Smooth muscle cell (in vitro differentiated cells): ENCODE data around the gene OPA3. TPM values are rescaled to one million over a fixed set of nuclear protein-coding genes. Genes with fewer than 3 reads are reported as not detected.
"Not testable (repeated sequence)": the region's sequence is repeated elsewhere in the genome, so short reads cannot be mapped to it uniquely, and the experiment has no call there.

Experiments used
- DNase-seq: peaks from one replicate; lab custom pipeline; 2025; ENCODE audit not compliant: unreplicated experiment; lab: John Stamatoyannopoulos, UW
- H2AFZ ChIP-seq: fragments of 200-600 bp; sonication (generic); 2 replicates; pipeline ENCODE4 v1.6.0; 2016; ENCODE audit warnings: antibody characterized with exemption, low read depth, mild to moderate bottlenecking
- H3F3A ChIP-seq: fragments of 200-600 bp; sonication (generic); 2 replicates; pipeline ENCODE4 v1.6.0; 2017; ENCODE audit warnings: antibody characterized with exemption, low read depth
- H3K27ac ChIP-seq: fragments of 200-600 bp; sonication (generic); 2 replicates; pipeline ENCODE4 v1.5.1; 2016; ENCODE audit warnings: low read depth, mild to moderate bottlenecking
- H3K27me3 ChIP-seq: fragments of 200-600 bp; sonication (generic); 2 replicates; pipeline ENCODE4 v1.6.1; 2016; ENCODE audit warnings: low read depth, mild to moderate bottlenecking
- H3K36me3 ChIP-seq: fragments of 200-600 bp; sonication (generic); 2 replicates; pipeline ENCODE4 v1.5.1; 2016; ENCODE audit warnings: low read depth
- H3K4me1 ChIP-seq: fragments of 200-600 bp; sonication (generic); 2 replicates; pipeline ENCODE4 v1.5.1; 2016; ENCODE audit warnings: low read depth
- H3K4me2 ChIP-seq: fragments of 200-600 bp; sonication (generic); 2 replicates; pipeline ENCODE4 v1.6.0; 2016; ENCODE audit warnings: mild to moderate bottlenecking
- H3K4me3 ChIP-seq: fragments of 200-600 bp; sonication (generic); 2 replicates; pipeline ENCODE4 v1.5.1; 2016; ENCODE audit warnings: mild to moderate bottlenecking
- H3K79me2 ChIP-seq: fragments of 200-600 bp; sonication (generic); 2 replicates; pipeline ENCODE4 v1.6.0; 2016; ENCODE audit warnings: low read depth, mild to moderate bottlenecking
- H3K9ac ChIP-seq: fragments of 200-600 bp; sonication (generic); 2 replicates; pipeline ENCODE4 v1.6.0; 2016; ENCODE audit warnings: low read depth
- H3K9me3 ChIP-seq: fragments of 200-600 bp; sonication (generic); replicated peaks from 2 replicates; pipeline ENCODE4 v1.5.1; 2016; ENCODE audit warnings: low read depth
- H4K20me1 ChIP-seq: fragments of 200-600 bp; sonication (generic); 2 replicates; pipeline ENCODE4 v1.6.0; 2016; ENCODE audit warnings: low read depth
- WGBS: methylation state at CpG from one replicate; pipeline ENCODE4 v1.1.7; 2016; ENCODE audit warnings: low lambda C conversion rate; 5-methylcytosine and 5-hydroxymethylcytosine counted together
- polyA plus RNA-seq: library from polyadenylated mRNA; unstranded; fragments of >200 nt; fragmentation: Nextera tagmentation; extraction: Ambion mirVana; gene quantifications from 2 replicates; pipeline ENCODE4 v1.2.1, GENCODE V29; 2016
- total RNA-seq: library from RNA; depleted of rRNA; stranded (reverse); fragments of >200 nt; gene quantifications from 2 replicates; pipeline ENCODE4 v1.2.3, GENCODE V29; 2014
- TF ChIP-seq, protein P1 (sequence below): fragments of 200-600 bp; sonication (generic); IDR thresholded peaks from 2 replicates; pipeline ENCODE4 v1.5.1; 2017; ENCODE audit warnings: borderline replicate concordance, mild to moderate bottlenecking, antibody characterized with exemption; ENCODE audit not compliant: insufficient read depth, poor library complexity, severe bottlenecking

The OPA3 gene
- total and polyA plus RNA-seq, 2 experiments from 2014 or later = 8.8 to 10.3 TPM

DNA sequence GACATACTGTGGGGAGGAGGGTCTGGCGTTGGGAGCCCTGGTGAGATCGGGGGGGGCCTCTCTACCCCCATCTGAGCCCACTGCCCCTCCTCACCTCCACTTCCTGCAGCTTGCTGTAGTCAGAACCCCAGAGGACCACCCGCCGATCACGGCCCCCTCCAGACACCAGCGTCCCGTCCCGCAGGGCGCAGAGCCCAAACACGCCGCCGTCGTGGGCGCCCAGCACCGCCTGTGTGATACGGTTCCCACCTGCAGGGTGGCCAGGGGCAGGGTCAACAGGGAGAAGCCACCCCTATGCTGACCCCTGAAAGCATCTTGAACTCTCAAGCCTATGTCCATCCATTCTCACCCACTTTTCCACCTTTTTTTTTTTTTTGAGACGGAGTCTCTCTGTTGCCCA lies 36.8 kb upstream of the OPA3 start:
- H3K36me3 ChIP-seq = no peaks in the 10 kb centered on the region
- no peaks in the 10 kb centered on the region for H3K27me3 ChIP-seq
- no peak overlapping the region for H3K27ac ChIP-seq
- no peaks in the 10 kb centered on the region for H4K20me1 ChIP-seq
- no peak overlapping the region for H3K4me3 ChIP-seq
- no peak overlapping the region for H3K9ac ChIP-seq
- no peaks in the 10 kb centered on the region for H3K4me1 ChIP-seq
- no peaks in the 10 kb centered on the region for H3K79me2 ChIP-seq
- no peak overlapping the region for H3K4me2 ChIP-seq
- DNase-seq = no peak
- no peaks in the 10 kb centered on the region for H3K9me3 ChIP-seq
- no peak overlapping the region for H2AFZ ChIP-seq
- WGBS = 97% methylated on average over 14 of the region's 17 CpGs
- H3F3A ChIP-seq = no peaks in the 10 kb centered on the region
- TF ChIP-seq, protein P1, sequence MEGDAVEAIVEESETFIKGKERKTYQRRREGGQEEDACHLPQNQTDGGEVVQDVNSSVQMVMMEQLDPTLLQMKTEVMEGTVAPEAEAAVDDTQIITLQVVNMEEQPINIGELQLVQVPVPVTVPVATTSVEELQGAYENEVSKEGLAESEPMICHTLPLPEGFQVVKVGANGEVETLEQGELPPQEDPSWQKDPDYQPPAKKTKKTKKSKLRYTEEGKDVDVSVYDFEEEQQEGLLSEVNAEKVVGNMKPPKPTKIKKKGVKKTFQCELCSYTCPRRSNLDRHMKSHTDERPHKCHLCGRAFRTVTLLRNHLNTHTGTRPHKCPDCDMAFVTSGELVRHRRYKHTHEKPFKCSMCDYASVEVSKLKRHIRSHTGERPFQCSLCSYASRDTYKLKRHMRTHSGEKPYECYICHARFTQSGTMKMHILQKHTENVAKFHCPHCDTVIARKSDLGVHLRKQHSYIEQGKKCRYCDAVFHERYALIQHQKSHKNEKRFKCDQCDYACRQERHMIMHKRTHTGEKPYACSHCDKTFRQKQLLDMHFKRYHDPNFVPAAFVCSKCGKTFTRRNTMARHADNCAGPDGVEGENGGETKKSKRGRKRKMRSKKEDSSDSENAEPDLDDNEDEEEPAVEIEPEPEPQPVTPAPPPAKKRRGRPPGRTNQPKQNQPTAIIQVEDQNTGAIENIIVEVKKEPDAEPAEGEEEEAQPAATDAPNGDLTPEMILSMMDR = no peak

- Histone ChIP-seq H3K4me1 (no peaks in the 10 kb centered on the region), H3K9ac (no peak overlapping the region), H4K20me1 (no peaks in the 10 kb centered on the region), H3K4me2 (no peak overlapping the region), H3K27me3 (no peaks in the 10 kb centered on the region), H3K27ac (no peak overlapping the region), H3K79me2 (no peaks in the 10 kb centered on the region), H3K4me3 (no peak overlapping the region), H3K36me3 (no peaks in the 10 kb centered on the region), H2AFZ (no peak overlapping the region), H3K9me3 (no peaks in the 10 kb centered on the region), H3F3A (peaks cover 2% of the 10 kb centered on the region)
- TF ChIP-seq, protein P1 = no peak
- WGBS = 82% methylated on average over 10 of the region's 10 CpGs
- DNase-seq = no peak
These were observed 32.1 kb upstream of the OPA3 start for GRCh38 chr19:45616704-45617017.

DNA sequence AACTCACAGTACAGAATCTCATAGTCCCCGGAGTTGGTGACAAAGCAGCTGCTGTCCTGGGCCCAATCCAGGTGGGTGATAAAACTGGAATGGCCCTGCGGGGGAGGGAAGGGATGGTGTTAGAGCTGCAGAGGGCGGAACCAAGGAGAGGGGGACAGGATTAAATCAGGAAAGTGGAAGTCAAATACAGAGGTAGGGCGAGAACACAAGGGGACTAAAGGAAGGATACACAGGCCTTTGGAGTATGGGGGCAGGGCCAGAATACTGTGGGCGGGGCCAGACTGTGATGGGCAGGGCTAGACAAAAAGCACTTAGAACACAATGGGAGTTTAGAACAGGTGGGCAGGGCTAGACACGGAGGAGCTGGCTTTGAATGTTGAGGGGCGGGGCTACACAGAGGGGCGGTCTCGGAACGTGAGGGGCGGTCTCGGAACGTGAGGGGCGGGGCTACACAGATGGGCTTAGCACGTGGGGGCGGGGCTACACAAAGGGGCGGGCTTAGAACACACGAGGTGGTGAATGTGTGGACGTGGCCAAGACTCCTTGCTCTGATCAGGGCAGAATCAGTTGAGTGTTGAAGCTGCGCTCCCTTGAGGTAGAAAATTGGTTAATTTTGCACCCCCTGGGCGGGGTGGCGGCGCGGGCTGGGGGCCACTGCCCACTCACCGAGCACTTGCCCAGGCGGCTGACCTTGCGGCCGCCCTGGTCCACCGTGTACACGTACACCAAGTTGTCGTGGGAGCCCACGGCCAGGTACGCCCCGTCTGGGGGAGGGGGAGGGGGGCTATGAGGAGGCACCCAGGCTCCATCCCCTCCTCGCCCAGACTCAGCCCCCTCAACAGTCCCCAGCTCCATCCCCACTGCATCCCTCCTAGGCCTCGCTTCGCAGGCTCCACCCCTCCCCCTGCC lies 31.4 kb upstream of the OPA3 start:
- DNase-seq = no peak
- no peak overlapping the region for H3K4me3 ChIP-seq
- WGBS = 46% methylated on average over 24 of the region's 37 CpGs
- H3K27me3 ChIP-seq = no peaks in the 10 kb centered on the region
- no peak overlapping the region for H3K4me2 ChIP-seq
- TF ChIP-seq, protein P1 = no peak
- no peak overlapping the region for H2AFZ ChIP-seq
- no peaks in the 10 kb centered on the region for H3K79me2 ChIP-seq
- peaks cover 2% of the 10 kb centered on the region for H3F3A ChIP-seq
- no peaks in the 10 kb centered on the region for H3K4me1 ChIP-seq
- H3K9ac ChIP-seq = no peak overlapping the region
- no peaks in the 10 kb centered on the region for H3K36me3 ChIP-seq
- no peaks in the 10 kb centered on the region for H4K20me1 ChIP-seq
- H3K9me3 ChIP-seq = no peaks in the 10 kb centered on the region
- no peak overlapping the region for H3K27ac ChIP-seq

DNA sequence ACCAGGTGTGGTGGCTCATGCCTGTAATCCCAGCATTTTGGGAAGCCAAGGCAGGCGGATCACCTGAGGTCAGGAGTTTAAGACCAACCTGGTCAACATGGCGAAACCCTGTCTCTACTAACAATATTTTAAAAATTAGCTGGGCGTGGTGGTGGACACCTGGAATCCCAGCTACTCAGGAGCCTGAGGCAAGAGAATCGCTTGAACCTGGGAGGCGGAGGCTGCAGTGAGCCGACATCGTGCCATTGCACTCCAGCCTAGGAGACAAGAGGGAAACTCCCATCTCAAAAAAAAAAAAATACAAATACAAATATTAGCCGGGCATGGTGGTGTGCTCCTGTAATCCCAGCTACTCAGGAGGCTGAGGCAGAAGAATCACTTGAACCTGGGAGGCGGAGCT lies 30.5 kb upstream of the OPA3 start:
- not testable (repeated sequence) for H3K27ac ChIP-seq, H3K4me1 ChIP-seq, H3K36me3 ChIP-seq, H3K4me2 ChIP-seq, H4K20me1 ChIP-seq, H3K9me3 ChIP-seq, H3F3A ChIP-seq, H3K79me2 ChIP-seq, H2AFZ ChIP-seq, H3K9ac ChIP-seq, DNase-seq, H3K27me3 ChIP-seq, H3K4me3 ChIP-seq
- 94% methylated on average over 9 of the region's 9 CpGs for WGBS
